WI38 (cell line): ENCODE measurements around the gene SSTR5.
A peak's percentile ranks its signal among the peaks of the same experiment; 100 is the strongest.

Source experiments
- H3K4me3 ChIP-seq: 2 replicates; pipeline ENCODE4 v1.5.1; 2011; ENCODE audit warnings: low read depth, mild to moderate bottlenecking, control low read depth, low read length
- CTCF ChIP-seq: IDR thresholded peaks from 2 replicates; pipeline ENCODE4 v1.5.1; 2012; ENCODE audit warnings: low read depth, mild to moderate bottlenecking, control low read depth, low read length

SSTR5 gene

GRCh38 chr16:1100084-1100800, 27.7 kb downstream of the SSTR5 start:
- no peak for TF ChIP-seq CTCF
- no peak overlapping the region for H3K4me3 ChIP-seq

- TF ChIP-seq CTCF: no peak
- H3K4me3 ChIP-seq: no peak overlapping the region
Observed at GRCh38 chr16:1101133-1101532, 28.6 kb downstream of the SSTR5 start.

- no peak for TF ChIP-seq CTCF
Observed at GRCh38 chr16:1101573-1102332, 29.2 kb downstream of the SSTR5 start.

GRCh38 chr16:1102333-1102700, 29.8 kb downstream of the SSTR5 start:
- no peak for TF ChIP-seq CTCF
- H3K4me3 ChIP-seq: no peak overlapping the region

More at GRCh38 chr16:1101573-1102332, 29.2 kb downstream of the SSTR5 start:
- no peak overlapping the region for H3K4me3 ChIP-seq

GRCh38 chr16:1102921-1103635, 30.5 kb downstream of the SSTR5 start:
- no peak overlapping the region for H3K4me3 ChIP-seq
- peak; percentile 51 for TF ChIP-seq CTCF

- no peak overlapping the region for H3K4me3 ChIP-seq
- no peak for TF ChIP-seq CTCF
Observed at GRCh38 chr16:1103636-1103980, 31.1 kb downstream of the SSTR5 start.
